CD4-positive, alpha-beta T cell (primary cell): ENCODE measurements around the gene SYT6. TPM values are rescaled to one million over a fixed set of nuclear protein-coding genes. Genes with fewer than 3 reads are reported as not detected.

Experiments used
- ATAC-seq: fragments of 200-7000 bp; cut with Tn5 transposase; one replicate; pipeline ENCODE4 v1.10.0; 2022; ENCODE audit warnings: mild to moderate bottlenecking; ENCODE audit not compliant: poor library complexity
- CTCF ChIA-PET: fragments of 350-600 bp; sonication (Branson Sonifier 250); formaldehyde crosslinking; loops from one replicate; lab custom pipeline; 2021; ENCODE audit warnings: antibody characterized with exemption, inconsistent platforms; lab: Charles Lee
- POLR2A ChIA-PET: fragments of 350-600 bp; sonication (Branson Sonifier 250); formaldehyde crosslinking; loops from one replicate; lab custom pipeline; 2021; ENCODE audit warnings: antibody characterized with exemption, inconsistent platforms; lab: Charles Lee
- DNase-seq, 14 experiments: peaks; one replicate each; pipeline ENCODE4 v3.0.0-alpha.2; 2013 to 2020; ENCODE audit warnings: mixed read lengths in 2 of 14
- H3K27ac ChIP-seq, 2 donors: one replicate each; pipeline versions ENCODE4 v1.5.1 to v1.7.0; 2013; ENCODE audit warnings: low read length in 2 of 2, low read depth in 1 of 2, mild to moderate bottlenecking in 1 of 2
- H3K27me3 ChIP-seq, 2 experiments: 1 replicate in 1 of 2; 2 replicates in 1 of 2; pipeline versions ENCODE4 v1.6.1 to v1.7.0; 2013; ENCODE audit warnings: low read length in 2 of 2, control low read depth in 1 of 2, mild to moderate bottlenecking in 1 of 2, moderate library complexity in 1 of 2; ENCODE audit not compliant: insufficient read depth in 2 of 2, control insufficient read depth in 1 of 2
- H3K36me3 ChIP-seq: one replicate; pipeline ENCODE4 v1.6.1; 2013; ENCODE audit warnings: low read length, control low read depth; ENCODE audit not compliant: insufficient read depth
- H3K4me1 ChIP-seq: one replicate; pipeline ENCODE4 v1.6.1; 2013; ENCODE audit warnings: low read length, control low read depth; ENCODE audit not compliant: insufficient read depth
- H3K4me3 ChIP-seq: one replicate; pipeline ENCODE4 v1.5.1; 2013; ENCODE audit warnings: mild to moderate bottlenecking, low read length, moderate library complexity
- H3K9me3 ChIP-seq, 2 experiments: 1 replicate in 1 of 2; 2 replicates in 1 of 2; pipeline versions ENCODE4 v1.6.1 to v1.7.0; 2013; ENCODE audit warnings: low read length in 2 of 2, mild to moderate bottlenecking in 2 of 2, control low read depth in 1 of 2, moderate library complexity in 1 of 2; ENCODE audit not compliant: control insufficient read depth in 1 of 2, insufficient read depth in 1 of 2
- H3K27ac Mint-ChIP-seq: one replicate; pipeline ENCODE4 v1.8.0; 2020; ENCODE audit warnings: mixed read lengths
- H3K27me3 Mint-ChIP-seq: one replicate; pipeline ENCODE4 v1.8.0; 2021; ENCODE audit warnings: mixed read lengths
- H3K36me3 Mint-ChIP-seq: one replicate; pipeline ENCODE4 v1.8.0; 2021; ENCODE audit warnings: low read depth, mixed read lengths
- H3K4me1 Mint-ChIP-seq: one replicate; pipeline ENCODE4 v1.8.0; 2021; ENCODE audit warnings: low read depth, mixed read lengths
- H3K4me3 Mint-ChIP-seq: one replicate; pipeline ENCODE4 v1.8.0; 2020; ENCODE audit warnings: mild to moderate bottlenecking, mixed read lengths
- H3K9me3 Mint-ChIP-seq: one replicate; pipeline ENCODE4 v1.8.0; 2020; ENCODE audit warnings: mixed read lengths
- CTCF ChIP-seq: fragments of 200-600 bp; IDR thresholded peaks from one replicate; pipeline ENCODE4 v1.8.0; 2022; ENCODE audit warnings: antibody characterized with exemption, mild to moderate bottlenecking
- intact Hi-C, 2 experiments: fragments of 100-400 bp; cut with DNase I in 1 of 2; cut with micrococcal nuclease in 1 of 2; formaldehyde crosslinking; loops; one replicate each; pipeline versions ENCODE4 v1.15.1 to v1.9.0; 2023 to 2025; cut with DNase I, micrococcal nuclease
- total RNA-seq, 174 experiments: library from RNA in 2 of 174; stranded (reverse) in 2 of 174; gene quantifications; one replicate each; pipeline ENCODE4 v1.2.3 and lab custom pipeline; 2021 to 2026

Gene SYT6
- total RNA-seq, 2 experiments from 2014 or later: not detected

GRCh38 chr1:114128293-114128692 lies 25.4 kb downstream of the SYT6 start:
- H3K27ac Mint-ChIP-seq: no peak overlapping the region
- no peaks in the 10 kb centered on the region for H3K27me3 Mint-ChIP-seq
- H3K4me3 Mint-ChIP-seq: no peak overlapping the region
- H3K4me1 ChIP-seq: peaks cover 3% of the 10 kb centered on the region
- no peaks in the 10 kb centered on the region for H3K36me3 ChIP-seq
- H3K9me3 ChIP-seq: no peaks in the 10 kb centered on the region
- ATAC-seq: no peak
- H3K9me3 Mint-ChIP-seq: no peaks in the 10 kb centered on the region
- CTCF ChIA-PET: no interaction called here
- no peaks in the 10 kb centered on the region for H3K36me3 Mint-ChIP-seq
- no peak for TF ChIP-seq CTCF
- intact Hi-C loops: no loop called here
- peaks cover 21% of the 10 kb centered on the region for H3K4me1 Mint-ChIP-seq
- no peak for DNase-seq
- H3K4me3 ChIP-seq: no peak overlapping the region
- POLR2A ChIA-PET: no interaction called here
- no peak overlapping the region for H3K27ac ChIP-seq
- H3K27me3 ChIP-seq: no peaks in the 10 kb centered on the region

GRCh38 chr1:114126261-114127095 lies 27.2 kb downstream of the SYT6 start:
- no peak for TF ChIP-seq CTCF
- ATAC-seq (no peak), DNase-seq (peak in 2 of 14 experiments; percentile 19 to 21)
- no peaks in the 10 kb centered on the region for H3K27me3 ChIP-seq
- no peaks in the 10 kb centered on the region for H3K27me3 Mint-ChIP-seq
- H3K27ac Mint-ChIP-seq: no peak overlapping the region
- H3K4me3 ChIP-seq: no peak overlapping the region
- no peaks in the 10 kb centered on the region for H3K9me3 ChIP-seq
- intact Hi-C loops: no loop called here
- no peaks in the 10 kb centered on the region for H3K36me3 Mint-ChIP-seq
- peaks cover 3% of the 10 kb centered on the region for H3K4me1 ChIP-seq
- no peaks in the 10 kb centered on the region for H3K36me3 ChIP-seq
- H3K9me3 Mint-ChIP-seq: no peaks in the 10 kb centered on the region
- POLR2A ChIA-PET: no interaction called here
- CTCF ChIA-PET: no interaction called here
- H3K4me3 Mint-ChIP-seq: no peak overlapping the region
- H3K27ac ChIP-seq: no peak overlapping the region
- peaks cover 21% of the 10 kb centered on the region for H3K4me1 Mint-ChIP-seq

GRCh38 chr1:114124644-114125043 lies 29.0 kb downstream of the SYT6 start:
- intact Hi-C loops: no loop called here
- peaks cover 3% of the 10 kb centered on the region for H3K4me1 ChIP-seq
- no peak for DNase-seq
- Mint-ChIP-seq H3K4me3 (no peak overlapping the region), H3K9me3 (no peaks in the 10 kb centered on the region), H3K27me3 (no peaks in the 10 kb centered on the region), H3K36me3 (no peaks in the 10 kb centered on the region), H3K27ac (no peak overlapping the region), H3K4me1 (peaks cover 14% of the 10 kb centered on the region)
- CTCF ChIA-PET: no interaction called here
- no peak for ATAC-seq
- no peak for TF ChIP-seq CTCF
- no peaks in the 10 kb centered on the region for H3K36me3 ChIP-seq
- H3K4me3 ChIP-seq: no peak overlapping the region
- H3K27ac ChIP-seq: no peak overlapping the region
- no peaks in the 10 kb centered on the region for H3K27me3 ChIP-seq
- POLR2A ChIA-PET: no interaction called here
- H3K9me3 ChIP-seq: no peaks in the 10 kb centered on the region
